ENCODE results near the gene CMTM5.

- TF ChIP-seq CTCF (IDR thresholded peaks at IDR 0.05): no peak
- no peak for TF ChIP-seq POLR2A (IDR thresholded peaks at IDR 0.05)
- TF ChIP-seq POLR2AphosphoS5 (IDR thresholded peaks at IDR 0.05): no peak
- no peak for TF ChIP-seq EP300 (IDR thresholded peaks at IDR 0.05)
Measured at GRCh38 chr14:23428686-23429495, 52.0 kb downstream of the CMTM5 start.
